ENCODE data around the gene SLC1A3. TPM values are rescaled to one million over a fixed set of nuclear protein-coding genes. Genes with fewer than 3 reads are reported as not detected.

SLC1A3 gene
- total and polyA plus RNA-seq, 4 donors: 3.4 to 47.6 (median 28.2) TPM

- peaks cover 0 to 40% (median 3%) of the 10 kb centered on the region in 5 donors for H3K4me1 ChIP-seq (ENCODE audit: control insufficient read depth in 5 of 5, insufficient read depth in 5 of 5, low read length in 5 of 5)
- peak overlapping the region; percentile 56 for H3K4me3 ChIP-seq
- DNase-seq (peak; percentile 84 to 87 (median 86)), ATAC-seq (ENCODE audit: insufficient read depth, low FRiP score) (peak; percentile 78)
- TF ChIP-seq CTCF (IDR thresholded peaks at IDR 0.05; ENCODE audit: control extremely low read depth, extremely low read depth): peak; percentile 57
- H3K27me3 ChIP-seq (ENCODE audit: control insufficient read depth in 3 of 3, insufficient read depth in 3 of 3, low read length in 2 of 3): peaks cover 0 to 2% (median 0%) of the 10 kb centered on the region in 3 donors
- peak overlapping the region; percentile 32 to 66 for H3K9ac ChIP-seq (ENCODE audit: insufficient read depth in 1 of 2, low read length in 2 of 2)
- WGBS, 2 donors: 2 to 5% methylated on average over 47 to 50 of the region's 50 CpGs
- H3K9me3 ChIP-seq (ENCODE audit: control insufficient read depth in 4 of 4, insufficient read depth in 3 of 4, low read length in 3 of 4): peaks cover 0 to 2% (median 0%) of the 10 kb centered on the region in 4 donors
- H3K36me3 ChIP-seq (ENCODE audit: control insufficient read depth in 4 of 4, insufficient read depth in 4 of 4, low read length in 4 of 4): peaks cover 0 to 3% (median 0%) of the 10 kb centered on the region in 4 donors
- H3K27ac ChIP-seq (ENCODE audit: low read depth in 1 of 2, low read length in 1 of 2): peak overlapping the region; percentile 71 to 79
These were observed 83.9 kb downstream of the SLC1A3 start for GRCh38 chr5:36690041-36690961.

- H3K4me1 ChIP-seq (ENCODE audit: control insufficient read depth in 5 of 5, insufficient read depth in 5 of 5, low read length in 5 of 5): peaks cover 0 to 33% (median 3%) of the 10 kb centered on the region in 5 donors
- peaks cover 0 to 2% (median 0%) of the 10 kb centered on the region in 3 donors for H3K27me3 ChIP-seq (ENCODE audit: control insufficient read depth in 3 of 3, insufficient read depth in 3 of 3, low read length in 2 of 3)
- peaks cover 0 to 3% (median 0%) of the 10 kb centered on the region in 4 donors for H3K36me3 ChIP-seq (ENCODE audit: control insufficient read depth in 4 of 4, insufficient read depth in 4 of 4, low read length in 4 of 4)
- ATAC-seq (ENCODE audit: insufficient read depth, low FRiP score) (no peak), DNase-seq (no peak)
- H3K9ac ChIP-seq (ENCODE audit: insufficient read depth in 1 of 2, low read length in 2 of 2): no peak overlapping the region
- H3K27ac ChIP-seq (ENCODE audit: low read depth in 1 of 2, low read length in 1 of 2): no peak overlapping the region
- H3K9me3 ChIP-seq (ENCODE audit: control insufficient read depth in 4 of 4, insufficient read depth in 3 of 4, low read length in 3 of 4): peaks cover 0 to 2% (median 0%) of the 10 kb centered on the region in 4 donors
- no peak overlapping the region for H3K4me3 ChIP-seq
- TF ChIP-seq CTCF (IDR thresholded peaks at IDR 0.05; ENCODE audit: control extremely low read depth, extremely low read depth): no peak
These were observed 84.8 kb downstream of the SLC1A3 start for GRCh38 chr5:36691226-36691625.

GRCh38 chr5:36691696-36692371, 85.4 kb downstream of the SLC1A3 start:
- 56 to 59% methylated on average over 5 of the region's 5 CpGs for WGBS, 2 donors

More at GRCh38 chr5:36691696-36692371, 85.4 kb downstream of the SLC1A3 start:
- ATAC-seq (ENCODE audit: insufficient read depth, low FRiP score) (no peak), DNase-seq (peak; percentile 31 to 67 (median 63))
- peaks cover 0 to under 1% (median 0%) of the 10 kb centered on the region in 4 donors for H3K36me3 ChIP-seq (ENCODE audit: control insufficient read depth in 4 of 4, insufficient read depth in 4 of 4, low read length in 4 of 4)
- no peak overlapping the region for H3K9ac ChIP-seq (ENCODE audit: insufficient read depth in 1 of 2, low read length in 2 of 2)
- peaks cover 0 to 2% (median 0%) of the 10 kb centered on the region in 3 donors for H3K27me3 ChIP-seq (ENCODE audit: control insufficient read depth in 3 of 3, insufficient read depth in 3 of 3, low read length in 2 of 3)
- no peak overlapping the region for H3K4me3 ChIP-seq
- H3K9me3 ChIP-seq (ENCODE audit: control insufficient read depth in 4 of 4, insufficient read depth in 3 of 4, low read length in 3 of 4): peaks cover 0 to 2% (median 0%) of the 10 kb centered on the region in 4 donors
- peaks cover 0 to 33% (median 3%) of the 10 kb centered on the region in 5 donors for H3K4me1 ChIP-seq (ENCODE audit: control insufficient read depth in 5 of 5, insufficient read depth in 5 of 5, low read length in 5 of 5)
- TF ChIP-seq CTCF (IDR thresholded peaks at IDR 0.05; ENCODE audit: control extremely low read depth, extremely low read depth): no peak
- peak overlapping the region in 1 of 2 donors; percentile 84 for H3K27ac ChIP-seq (ENCODE audit: low read depth in 1 of 2, low read length in 1 of 2)
